Stimulated activated CD4-positive, alpha-beta T cell treated with anti-CD3 and anti-CD28 coated beads, TNF-alpha, amount 100 ng/mL, for 48 hours (primary cell): ENCODE data around the gene CHPF2.

ENCODE experiments used
- DNase-seq, 3 donors: peaks; one replicate each; pipeline ENCODE4 v3.0.0-alpha.2; 2020; ENCODE audit warnings: low read depth in 3 of 3

CHPF2 gene

GRCh38 chr7:151245360-151246101 is 13.2 kb downstream of the CHPF2 start:
- peak in 1 of 3 donors; percentile 37 for DNase-seq

GRCh38 chr7:151246102-151246850 is 14.0 kb downstream of the CHPF2 start:
- DNase-seq = no peak

- no peak for DNase-seq
Observed at GRCh38 chr7:151246851-151247580, 14.7 kb downstream of the CHPF2 start.

GRCh38 chr7:151247611-151248345 is 15.5 kb downstream of the CHPF2 start:
- no peak for DNase-seq

- DNase-seq = no peak
Observed at GRCh38 chr7:151248346-151249033, 16.2 kb downstream of the CHPF2 start, which contains the start of gene SMARCD3. Gene SMARCD3, minus strand, starts transcription at chr7:151248694. Its CDS starts 132 bp downstream, at chr7:151248562.

- DNase-seq = no peak
Observed at GRCh38 chr7:151249034-151249731, 16.9 kb downstream of the CHPF2 start.

- no peak for DNase-seq
Observed at GRCh38 chr7:151249732-151250072, 17.4 kb downstream of the CHPF2 start.

- DNase-seq = no peak
Observed at GRCh38 chr7:151250181-151251132, 18.2 kb downstream of the CHPF2 start.

GRCh38 chr7:151251328-151251688 is 19.0 kb downstream of the CHPF2 start:
- no peak for DNase-seq

GRCh38 chr7:151251689-151252560 is 19.6 kb downstream of the CHPF2 start:
- no peak for DNase-seq

- DNase-seq = no peak
Observed at GRCh38 chr7:151252561-151252835, 20.2 kb downstream of the CHPF2 start.

- DNase-seq = no peak
Observed at GRCh38 chr7:151252961-151253711, 20.9 kb downstream of the CHPF2 start.

- DNase-seq = no peak
Observed at GRCh38 chr7:151254316-151254715, 22.0 kb downstream of the CHPF2 start.

GRCh38 chr7:151254851-151255250 is 22.6 kb downstream of the CHPF2 start:
- no peak for DNase-seq

GRCh38 chr7:151255390-151255789 is 23.1 kb downstream of the CHPF2 start:
- no peak for DNase-seq

- no peak for DNase-seq
Observed at GRCh38 chr7:151256410-151257045, 24.2 kb downstream of the CHPF2 start.

GRCh38 chr7:151257990-151258389 is 25.7 kb downstream of the CHPF2 start:
- no peak for DNase-seq

GRCh38 chr7:151260471-151260870 is 28.2 kb downstream of the CHPF2 start:
- no peak for DNase-seq
